SK-MEL-5 (cell line): Measurements from ENCODE around the gene ABCA5. TPM values are rescaled to one million over a fixed set of nuclear protein-coding genes. Genes with fewer than 3 reads are reported as not detected.

Experiments
- DNase-seq: peaks from one replicate; pipeline ENCODE4 v3.0.0-alpha.2; 2016; ENCODE audit warnings: low read depth, low spot score
- in situ Hi-C: cut with HindIII; loops from 2 replicates; pipeline ENCODE4 v1.10.0; 2016; ENCODE audit warnings: low sequenced_read_pairs, high pct_unique_total_duplicates, low pct_unique_long_range_greater_than_20kb
- polyA plus RNA-seq, 2 experiments: library from polyadenylated mRNA; depleted of rRNA; stranded (reverse); fragments of >200 nt; gene quantifications; 2 replicates each; pipeline ENCODE4 v1.2.3, GENCODE V29; 2015
- total RNA-seq: library from RNA; depleted of rRNA; stranded (reverse); fragments of >200 nt; shearing (Covaris generic); gene quantifications from 2 replicates; pipeline ENCODE4 v1.2.3, GENCODE V29; 2014; rRNA removed

ABCA5 gene, protein sequence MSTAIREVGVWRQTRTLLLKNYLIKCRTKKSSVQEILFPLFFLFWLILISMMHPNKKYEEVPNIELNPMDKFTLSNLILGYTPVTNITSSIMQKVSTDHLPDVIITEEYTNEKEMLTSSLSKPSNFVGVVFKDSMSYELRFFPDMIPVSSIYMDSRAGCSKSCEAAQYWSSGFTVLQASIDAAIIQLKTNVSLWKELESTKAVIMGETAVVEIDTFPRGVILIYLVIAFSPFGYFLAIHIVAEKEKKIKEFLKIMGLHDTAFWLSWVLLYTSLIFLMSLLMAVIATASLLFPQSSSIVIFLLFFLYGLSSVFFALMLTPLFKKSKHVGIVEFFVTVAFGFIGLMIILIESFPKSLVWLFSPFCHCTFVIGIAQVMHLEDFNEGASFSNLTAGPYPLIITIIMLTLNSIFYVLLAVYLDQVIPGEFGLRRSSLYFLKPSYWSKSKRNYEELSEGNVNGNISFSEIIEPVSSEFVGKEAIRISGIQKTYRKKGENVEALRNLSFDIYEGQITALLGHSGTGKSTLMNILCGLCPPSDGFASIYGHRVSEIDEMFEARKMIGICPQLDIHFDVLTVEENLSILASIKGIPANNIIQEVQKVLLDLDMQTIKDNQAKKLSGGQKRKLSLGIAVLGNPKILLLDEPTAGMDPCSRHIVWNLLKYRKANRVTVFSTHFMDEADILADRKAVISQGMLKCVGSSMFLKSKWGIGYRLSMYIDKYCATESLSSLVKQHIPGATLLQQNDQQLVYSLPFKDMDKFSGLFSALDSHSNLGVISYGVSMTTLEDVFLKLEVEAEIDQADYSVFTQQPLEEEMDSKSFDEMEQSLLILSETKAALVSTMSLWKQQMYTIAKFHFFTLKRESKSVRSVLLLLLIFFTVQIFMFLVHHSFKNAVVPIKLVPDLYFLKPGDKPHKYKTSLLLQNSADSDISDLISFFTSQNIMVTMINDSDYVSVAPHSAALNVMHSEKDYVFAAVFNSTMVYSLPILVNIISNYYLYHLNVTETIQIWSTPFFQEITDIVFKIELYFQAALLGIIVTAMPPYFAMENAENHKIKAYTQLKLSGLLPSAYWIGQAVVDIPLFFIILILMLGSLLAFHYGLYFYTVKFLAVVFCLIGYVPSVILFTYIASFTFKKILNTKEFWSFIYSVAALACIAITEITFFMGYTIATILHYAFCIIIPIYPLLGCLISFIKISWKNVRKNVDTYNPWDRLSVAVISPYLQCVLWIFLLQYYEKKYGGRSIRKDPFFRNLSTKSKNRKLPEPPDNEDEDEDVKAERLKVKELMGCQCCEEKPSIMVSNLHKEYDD (N-terminal part only)
- 40.6 and 45.2 TPM in 2 replicates for total RNA-seq
- 15.4 and 23.8 TPM in 2 replicates for polyA plus RNA-seq (2015; cell fraction: cytosol; rRNA removed)
- 169 and 196 TPM in 2 replicates for polyA plus RNA-seq (2015; cell fraction: nucleus; rRNA removed)

GRCh38 chr17:69327060-69327831 is at the start of gene ABCA5:
Gene ABCA5 (minus strand): TSS chr17:69327133. CDS start chr17:69314415, 12,718 bp downstream.
- DNase-seq: peak; percentile 95
- in situ Hi-C loops: no loop called here

- in situ Hi-C loops: no loop called here
- DNase-seq: no peak
Observed at GRCh38 chr17:69375229-69375628, 48.3 kb upstream of the ABCA5 start.

DNA sequence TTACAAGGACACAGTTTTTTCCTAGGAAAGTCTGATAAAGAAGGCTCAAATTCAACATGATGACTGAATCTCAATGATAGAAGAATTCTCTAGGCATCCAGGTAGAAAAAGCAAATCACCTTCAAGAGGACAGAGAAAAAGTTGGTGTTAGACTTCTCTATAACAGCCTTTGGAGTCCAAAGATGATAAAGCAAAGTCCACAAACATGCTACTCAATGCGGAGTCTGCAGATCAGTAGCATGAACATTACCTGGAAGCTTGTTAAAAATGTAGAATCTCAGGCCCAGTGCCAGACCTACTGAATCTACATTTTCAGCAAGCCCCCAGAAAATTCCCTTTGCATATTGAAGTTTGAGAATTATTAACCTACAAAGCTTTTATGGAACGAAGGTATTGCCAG is 46.1 kb upstream of the ABCA5 start:
- DNase-seq: no peak
- in situ Hi-C loops: no loop called here

GRCh38 chr17:69367298-69367697 is 40.4 kb upstream of the ABCA5 start:
- in situ Hi-C loops: no loop called here
- no peak for DNase-seq

DNA sequence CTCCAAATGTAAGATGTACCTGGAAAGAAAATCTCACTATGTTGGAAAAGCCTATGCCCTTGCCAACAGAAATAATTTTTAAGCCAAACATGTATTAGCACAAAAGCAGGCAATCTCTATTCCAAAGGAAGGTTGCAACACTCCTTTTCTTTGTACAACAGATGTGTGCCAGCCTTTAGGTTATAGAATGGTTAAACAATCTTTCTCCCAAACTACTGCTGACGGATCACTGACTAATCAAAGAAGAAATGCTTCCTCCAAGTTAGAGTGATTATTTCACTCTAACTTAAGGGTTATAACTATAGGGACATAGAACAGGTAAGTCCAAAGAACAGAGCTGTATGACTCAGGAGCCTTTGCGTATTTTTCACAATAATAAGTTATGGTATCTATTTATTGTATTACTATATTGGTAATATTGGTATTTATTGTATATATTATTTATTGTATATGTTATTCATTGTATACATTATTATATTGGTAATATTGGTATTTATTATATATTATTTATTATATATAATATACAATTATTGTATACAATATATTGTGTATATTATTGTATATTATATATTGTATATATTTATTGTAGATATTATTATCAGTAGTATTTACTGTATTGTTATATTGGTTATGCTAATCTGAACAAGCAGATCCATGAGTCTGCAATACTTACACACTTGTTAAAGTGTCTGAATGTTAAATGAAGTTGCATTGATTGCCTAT is 36.7 kb upstream of the ABCA5 start:
- no peak for DNase-seq
- in situ Hi-C loops: no loop called here

DNA sequence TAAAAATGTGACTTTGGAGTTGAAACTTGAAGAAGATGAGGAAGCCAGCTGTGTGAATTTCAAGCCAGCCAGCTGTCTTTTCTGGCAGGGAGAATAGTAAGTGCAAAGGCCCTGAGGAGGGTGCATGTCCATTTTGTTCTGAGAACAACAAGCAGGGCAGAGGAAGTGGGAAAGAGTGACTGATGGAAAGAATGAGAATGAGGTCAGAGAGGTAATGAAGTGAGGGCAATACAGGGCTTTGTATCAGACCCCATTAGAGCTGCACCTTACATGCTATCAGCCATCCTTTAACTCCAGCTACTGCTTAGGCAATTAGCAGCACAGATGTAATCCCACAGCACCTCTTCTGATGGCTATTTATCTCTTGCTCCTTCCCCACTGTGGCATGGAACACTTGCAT is 34.2 kb upstream of the ABCA5 start:
- DNase-seq: no peak

DNA sequence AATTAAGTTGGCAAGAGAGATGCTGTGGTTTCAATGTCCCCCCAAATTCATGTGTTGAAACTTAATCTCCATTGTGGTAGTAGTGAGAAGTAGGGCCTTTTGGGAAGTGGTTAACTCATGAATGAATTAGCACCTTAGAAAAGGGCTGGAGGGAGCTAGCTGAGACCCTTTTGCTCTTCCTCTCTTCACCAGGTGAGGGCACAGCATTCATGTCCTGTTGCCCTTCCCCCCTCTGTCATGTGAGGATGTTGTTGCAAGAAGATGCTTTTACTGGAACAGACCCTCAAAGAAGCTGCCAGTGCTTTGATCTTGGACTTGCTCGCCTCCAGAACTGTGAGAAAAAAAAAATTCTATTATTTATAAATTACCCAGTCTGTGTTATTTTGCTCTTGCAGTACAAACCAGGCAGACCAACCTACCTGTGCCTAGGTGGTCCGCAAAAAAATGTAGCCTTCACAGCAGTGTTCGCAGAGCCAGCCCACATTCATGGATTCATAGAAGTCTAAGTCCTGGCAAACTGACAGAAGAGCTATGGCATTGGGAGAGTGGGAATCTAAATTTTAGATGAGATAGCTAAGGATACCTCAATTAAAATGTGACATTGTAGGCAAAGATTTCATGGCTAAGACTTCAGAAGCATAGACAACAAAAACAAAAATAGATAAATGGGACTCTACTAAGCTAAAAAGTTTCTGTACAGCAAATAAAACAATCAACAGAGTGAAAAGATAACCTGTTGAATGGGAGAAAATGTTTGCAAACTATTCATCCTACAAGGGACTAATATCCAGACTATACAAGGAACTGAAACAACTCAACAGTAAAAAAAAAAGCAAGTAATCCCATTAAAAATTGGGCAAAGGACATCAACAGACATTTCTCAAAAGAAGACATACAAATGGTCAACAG is 32.0 kb upstream of the ABCA5 start:
- DNase-seq: peak; percentile 30
- in situ Hi-C loops: no loop called here

More for the DNA sequence above, 34.2 kb upstream of the ABCA5 start:
- in situ Hi-C loops: no loop called here

GRCh38 chr17:69357701-69358100 is 30.8 kb upstream of the ABCA5 start:
- DNase-seq: peak; percentile 69
- in situ Hi-C loops: no loop called here

- no peak for DNase-seq
- in situ Hi-C loops: no loop called here
Observed at GRCh38 chr17:69356625-69357024, 29.7 kb upstream of the ABCA5 start.

GRCh38 chr17:69350911-69351310 is 24.0 kb upstream of the ABCA5 start:
- no peak for DNase-seq
- in situ Hi-C loops: no loop called here

DNA sequence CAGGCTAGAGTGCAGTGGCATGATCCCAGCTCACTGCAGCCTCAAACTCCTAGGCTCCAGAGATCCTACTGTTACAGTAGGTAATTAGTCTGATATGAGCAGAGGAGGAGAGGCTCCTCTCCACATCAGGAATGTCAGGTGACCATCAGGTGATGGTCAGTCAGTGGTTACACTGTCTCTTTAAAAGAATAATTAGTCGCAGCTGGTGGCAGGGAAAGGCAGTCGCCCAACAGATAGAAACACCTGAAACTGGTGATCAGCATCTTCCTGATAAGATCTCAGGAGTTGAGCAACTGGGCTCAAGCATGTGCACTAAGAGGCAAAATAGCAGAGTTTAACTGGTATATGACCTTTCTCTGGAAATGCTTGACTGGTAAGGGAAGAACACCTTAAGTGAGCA is 21.5 kb upstream of the ABCA5 start:
- DNase-seq: peak; percentile 20
- in situ Hi-C loops: no loop called here

- in situ Hi-C loops: no loop called here
- no peak for DNase-seq
Observed at GRCh38 chr17:69346766-69347165, 19.8 kb upstream of the ABCA5 start.

GRCh38 chr17:69344939-69345338 is 18.0 kb upstream of the ABCA5 start:
- no peak for DNase-seq
- in situ Hi-C loops: no loop called here

- no peak for DNase-seq
- in situ Hi-C loops: no loop called here
Observed at GRCh38 chr17:69342896-69343644, 16.1 kb upstream of the ABCA5 start.

DNA sequence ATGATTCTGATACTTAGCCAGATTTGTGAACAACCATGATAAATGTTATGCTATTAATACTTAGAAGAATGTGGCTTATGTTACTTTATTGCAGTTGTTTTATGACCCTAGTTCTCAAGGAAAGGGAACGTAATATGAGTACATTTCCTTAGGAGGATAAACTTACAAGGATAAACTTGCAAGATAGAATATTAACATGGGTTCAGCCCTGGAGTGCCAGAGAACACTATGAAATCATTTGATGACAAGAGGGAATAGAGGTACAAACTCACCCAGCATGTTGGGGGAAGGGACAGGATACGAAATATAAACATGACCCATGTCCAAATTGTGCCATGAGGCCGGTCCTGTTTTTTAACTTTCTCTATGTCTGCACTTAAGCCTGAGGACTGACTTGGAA is 13.0 kb upstream of the ABCA5 start:
- no peak for DNase-seq
- in situ Hi-C loops: no loop called here
